ENCODE data around the gene SLC37A2. TPM values are rescaled to one million over a fixed set of nuclear protein-coding genes. Genes with fewer than 3 reads are reported as not detected.

SLC37A2 gene
- total and polyA plus RNA-seq, 2 of the 13 experiments (the other 11 are each of a cell fraction or from before 2014, with no cell fraction given), result 4.6 to 7.1 TPM

- peaks cover 41% of the 10 kb centered on the region for H3K4me1 ChIP-seq (ENCODE audit: insufficient read depth, low read length)
- WGBS (ENCODE audit: low lambda C conversion rate), result 38% methylated on average over 8 of the region's 11 CpGs
- in situ Hi-C loops (cut with HindIII; ENCODE audit: extremely low pct_ligation_motif_present, low pct_unique_long_range_greater_than_20kb) (no loop called here), intact Hi-C loops (cut with micrococcal nuclease; ENCODE audit: unreplicated experiment) (no loop called here)
- no peaks in the 10 kb centered on the region for H3K36me3 ChIP-seq (replicated peaks in 1 of 2; ENCODE audit: control insufficient read depth in 1 of 2, insufficient read depth in 2 of 2, low read length in 2 of 2)
- ChIA-PET POLR2A (interaction anchor here (0.8 to 1.6 kb wide), 3 partner anchors 8 to 41 kb away, joined by 3 to 4 read pairs (median 4); partner anchors contain the start of gene TMEM218), CTCF (ENCODE audit: low intra/inter-chr PET ratio, low total read pairs) (no interaction called here)
- no peak overlapping the region for H3K27ac ChIP-seq (ENCODE audit: extremely low read length, insufficient read depth, low read length)
- H3K4me2 ChIP-seq (ENCODE audit: low read depth, low read length), result peak overlapping the region; percentile 52
- FAIRE-seq (no peak), DNase-seq (ENCODE audit: low spot score) (no peak), ATAC-seq (peak; percentile 46)
- H3K9ac ChIP-seq (ENCODE audit: insufficient read depth, low read depth, low read length), result no peak overlapping the region
- H3K79me2 ChIP-seq (ENCODE audit: insufficient read depth, low read length), result no peaks in the 10 kb centered on the region
- H3K4me3 ChIP-seq (replicated peaks in 1 of 3; ENCODE audit: insufficient read depth in 1 of 3, low read depth in 2 of 3, low read length in 3 of 3), result peak overlapping the region in 1 of 3 experiments; percentile 20; a peak in 1 of 6 replicates
- BruUV-seq (replicated peaks), result no TSS peak
- TF ChIP-seq ZNF337 (CRISPR knock-in tag; IDR thresholded peaks at IDR 0.05; ENCODE audit: borderline replicate concordance, low read depth), result no peak
- TF ChIP-seq E2F5 (CRISPR knock-in tag; conservative IDR thresholded peaks at IDR 0.05), result no peak
- TF ChIP-seq, protein P1, sequence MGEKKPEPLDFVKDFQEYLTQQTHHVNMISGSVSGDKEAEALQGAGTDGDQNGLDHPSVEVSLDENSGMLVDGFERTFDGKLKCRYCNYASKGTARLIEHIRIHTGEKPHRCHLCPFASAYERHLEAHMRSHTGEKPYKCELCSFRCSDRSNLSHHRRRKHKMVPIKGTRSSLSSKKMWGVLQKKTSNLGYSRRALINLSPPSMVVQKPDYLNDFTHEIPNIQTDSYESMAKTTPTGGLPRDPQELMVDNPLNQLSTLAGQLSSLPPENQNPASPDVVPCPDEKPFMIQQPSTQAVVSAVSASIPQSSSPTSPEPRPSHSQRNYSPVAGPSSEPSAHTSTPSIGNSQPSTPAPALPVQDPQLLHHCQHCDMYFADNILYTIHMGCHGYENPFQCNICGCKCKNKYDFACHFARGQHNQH (CRISPR knock-in tag; IDR thresholded peaks at IDR 0.05), result no peak
- TF ChIP-seq ZEB1 (IDR thresholded peaks at IDR 0.05; ENCODE audit: insufficient replicate concordance, low read depth), result no peak
- TF ChIP-seq, protein P2, sequence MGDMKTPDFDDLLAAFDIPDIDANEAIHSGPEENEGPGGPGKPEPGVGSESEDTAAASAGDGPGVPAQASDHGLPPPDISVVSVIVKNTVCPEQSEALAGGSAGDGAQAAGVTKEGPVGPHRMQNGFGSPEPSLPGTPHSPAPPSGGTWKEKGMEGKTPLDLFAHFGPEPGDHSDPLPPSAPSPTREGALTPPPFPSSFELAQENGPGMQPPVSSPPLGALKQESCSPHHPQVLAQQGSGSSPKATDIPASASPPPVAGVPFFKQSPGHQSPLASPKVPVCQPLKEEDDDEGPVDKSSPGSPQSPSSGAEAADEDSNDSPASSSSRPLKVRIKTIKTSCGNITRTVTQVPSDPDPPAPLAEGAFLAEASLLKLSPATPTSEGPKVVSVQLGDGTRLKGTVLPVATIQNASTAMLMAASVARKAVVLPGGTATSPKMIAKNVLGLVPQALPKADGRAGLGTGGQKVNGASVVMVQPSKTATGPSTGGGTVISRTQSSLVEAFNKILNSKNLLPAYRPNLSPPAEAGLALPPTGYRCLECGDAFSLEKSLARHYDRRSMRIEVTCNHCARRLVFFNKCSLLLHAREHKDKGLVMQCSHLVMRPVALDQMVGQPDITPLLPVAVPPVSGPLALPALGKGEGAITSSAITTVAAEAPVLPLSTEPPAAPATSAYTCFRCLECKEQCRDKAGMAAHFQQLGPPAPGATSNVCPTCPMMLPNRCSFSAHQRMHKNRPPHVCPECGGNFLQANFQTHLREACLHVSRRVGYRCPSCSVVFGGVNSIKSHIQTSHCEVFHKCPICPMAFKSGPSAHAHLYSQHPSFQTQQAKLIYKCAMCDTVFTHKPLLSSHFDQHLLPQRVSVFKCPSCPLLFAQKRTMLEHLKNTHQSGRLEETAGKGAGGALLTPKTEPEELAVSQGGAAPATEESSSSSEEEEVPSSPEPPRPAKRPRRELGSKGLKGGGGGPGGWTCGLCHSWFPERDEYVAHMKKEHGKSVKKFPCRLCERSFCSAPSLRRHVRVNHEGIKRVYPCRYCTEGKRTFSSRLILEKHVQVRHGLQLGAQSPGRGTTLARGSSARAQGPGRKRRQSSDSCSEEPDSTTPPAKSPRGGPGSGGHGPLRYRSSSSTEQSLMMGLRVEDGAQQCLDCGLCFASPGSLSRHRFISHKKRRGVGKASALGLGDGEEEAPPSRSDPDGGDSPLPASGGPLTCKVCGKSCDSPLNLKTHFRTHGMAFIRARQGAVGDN (CRISPR knock-in tag; IDR thresholded peaks at IDR 0.05), result peak; percentile 16
- no peaks in the 10 kb centered on the region for H4K20me1 ChIP-seq (ENCODE audit: insufficient read depth, low read length)
- H3K9me3 ChIP-seq (ENCODE audit: low read length), result no peaks in the 10 kb centered on the region
- no peaks in the 10 kb centered on the region for H3K27me3 ChIP-seq (ENCODE audit: control insufficient read depth in 1 of 2, insufficient read depth in 2 of 2, low read length in 2 of 2)
- no peak overlapping the region for H2AFZ ChIP-seq (ENCODE audit: low read length)
Measured at GRCh38 chr11:125083312-125084056, 20.4 kb downstream of the SLC37A2 start.
